HepG2 (cell line): ENCODE results near the gene LINC00237. TPM values are rescaled to one million over a fixed set of nuclear protein-coding genes. Genes with fewer than 3 reads are reported as not detected.
A peak's percentile ranks its signal among the peaks of the same experiment; 100 is the strongest.

Experiments used
- ATAC-seq: fragments of 200-7000 bp; cut with Tn5 transposase; 3 replicates; pipeline ENCODE4 v1.9.1; 2020; ENCODE audit warnings: mild to moderate bottlenecking, moderate library complexity
- BruUV-seq: library from RNA; stranded (reverse); fragments of 400-500 nt; replicated peaks from 2 replicates; lab custom pipeline; 2021; lab: Mats Ljungman, UMichigan
- CTCF ChIA-PET: fragments of 300-600 bp; formaldehyde crosslinking; extraction: SDS; loops from one replicate; lab custom pipeline; 2021; ENCODE audit warnings: low total read pairs, inconsistent platforms, low intra/inter-chr PET ratio; lab: Yijun Ruan, JAX
- POLR2A ChIA-PET: fragments of 350-600 bp; sonication (Branson Sonifier 250); formaldehyde crosslinking; loops from one replicate; lab custom pipeline; 2020; ENCODE audit warnings: antibody characterized with exemption, inconsistent platforms; lab: Yijun Ruan, JAX
- DNase-seq: peaks from one replicate; pipeline ENCODE4 v3.0.0-alpha.2; 2015; ENCODE audit warnings: low spot score
- FAIRE-seq: peaks from 3 replicates; lab custom pipeline; 2011; peaks lifted over from hg19 to GRCh38; lab: Jason Lieb, UNC
- H2AFZ ChIP-seq: one replicate; pipeline ENCODE4 v1.6.1; 2011; ENCODE audit warnings: low read length, inconsistent platforms
- H3K27ac ChIP-seq: fragments of 300-600 bp; 3 replicates; pipeline ENCODE4 v1.8.0; 2011; ENCODE audit warnings: mixed run types, mild to moderate bottlenecking, mixed read lengths, low read length, inconsistent platforms; ENCODE audit not compliant: insufficient read depth; ENCODE audit errors: extremely low read length
- H3K27me3 ChIP-seq, 2 experiments: fragments of 200-600 bp in 1 of 2; 2 replicates in 1 of 2; 3 replicates in 1 of 2; pipeline versions ENCODE4 v1.6.0 to v1.8.0; 2011; ENCODE audit warnings: low read length in 2 of 2, mild to moderate bottlenecking in 2 of 2, moderate library complexity in 2 of 2, inconsistent platforms in 1 of 2; ENCODE audit not compliant: insufficient read depth in 2 of 2, control insufficient read depth in 1 of 2
- H3K36me3 ChIP-seq, 2 experiments: fragments of 200-600 bp in 1 of 2; replicated peaks in 1 of 2; 2 replicates in 1 of 2; 3 replicates in 1 of 2; pipeline versions ENCODE4 v1.5.1 to v1.8.0; 2011; ENCODE audit warnings: low read length in 2 of 2, inconsistent platforms in 1 of 2; ENCODE audit not compliant: insufficient read depth in 2 of 2, control insufficient read depth in 1 of 2
- H3K4me1 ChIP-seq: 2 replicates; pipeline ENCODE4 v1.5.1; 2012; ENCODE audit warnings: low read length, inconsistent platforms; ENCODE audit not compliant: insufficient read depth
- H3K4me2 ChIP-seq: 2 replicates; pipeline ENCODE4 v1.6.0; 2011; ENCODE audit warnings: low read depth, low read length, inconsistent platforms
- H3K4me3 ChIP-seq, 3 experiments: fragments of 200-600 bp in 1 of 3; sonication (generic), shearing (Covaris generic) in 1 of 3; replicated peaks in 1 of 3; 2 replicates each; pipeline ENCODE4 v1.5.1; 2011 to 2016; ENCODE audit warnings: low read length in 3 of 3, inconsistent platforms in 2 of 3, low read depth in 2 of 3, mild to moderate bottlenecking in 2 of 3, control low read depth in 1 of 3, mixed read lengths in 1 of 3; ENCODE audit not compliant: insufficient read depth in 1 of 3
- H3K79me2 ChIP-seq: one replicate; pipeline ENCODE4 v1.6.1; 2011; ENCODE audit warnings: low read length, inconsistent platforms; ENCODE audit not compliant: insufficient read depth
- H3K9ac ChIP-seq: 2 replicates; pipeline ENCODE4 v1.6.0; 2011; ENCODE audit warnings: mild to moderate bottlenecking, low read depth, low read length, inconsistent platforms; ENCODE audit not compliant: insufficient read depth
- H3K9me3 ChIP-seq: 2 replicates; pipeline ENCODE4 v1.5.1; 2012; ENCODE audit warnings: mild to moderate bottlenecking, low read length
- H4K20me1 ChIP-seq: 2 replicates; pipeline ENCODE4 v1.6.0; 2011; ENCODE audit warnings: inconsistent platforms, mild to moderate bottlenecking, low read length, moderate library complexity; ENCODE audit not compliant: insufficient read depth
- ATRX ChIP-seq: sonication (generic); formaldehyde crosslinking; IDR thresholded peaks from 2 replicates; pipeline ENCODE4 v1.4.0; 2020; ENCODE audit warnings: missing genetic modification reagents, borderline replicate concordance
- HNRNPL ChIP-seq: fragments of 200-400 bp; formaldehyde crosslinking; IDR thresholded peaks from 2 replicates; pipeline ENCODE4 v1.6.1; 2017; ENCODE audit warnings: mild to moderate bottlenecking, low read depth, low read length
- MAFK ChIP-seq, 2 experiments: IDR thresholded peaks in 1 of 2; conservative IDR thresholded peaks in 1 of 2; 2 replicates each; pipeline ENCODE4 v1.6.1; 2011; ENCODE audit warnings: improper control_type of control experiment in 2 of 2, low read length in 2 of 2
- NFE2L2 ChIP-seq: fragments of 150-350 bp; IDR thresholded peaks from 2 replicates; pipeline ENCODE4 v1.6.1; 2014; ENCODE audit warnings: low read length
- NR2F1 ChIP-seq, 2 experiments: fragments of 450-650 bp in 1 of 2; formaldehyde crosslinking in 1 of 2; IDR thresholded peaks; 2 replicates each; pipeline versions ENCODE4 v1.5.0 to v1.6.1; 2016 to 2020; ENCODE audit warnings: mild to moderate bottlenecking in 1 of 2, missing compliant biosample characterization in 1 of 2, missing genetic modification reagents in 1 of 2, moderate library complexity in 1 of 2
- SOX13 ChIP-seq, 3 experiments: fragments of 450-650 bp in 1 of 3; sonication (generic) in 1 of 3; formaldehyde crosslinking in 1 of 3; IDR thresholded peaks in 2 of 3; conservative IDR thresholded peaks in 1 of 3; 2 replicates each; pipeline versions ENCODE4 v1.5.0 to v1.6.1; 2016 to 2020; ENCODE audit warnings: antibody characterized with exemption in 1 of 3, mild to moderate bottlenecking in 1 of 3, missing compliant biosample characterization in 1 of 3, missing genetic modification reagents in 1 of 3, moderate library complexity in 1 of 3
- ZNF253 ChIP-seq: sonication (generic); formaldehyde crosslinking; IDR thresholded peaks from 2 replicates; pipeline ENCODE4 v1.8.0; 2022; ENCODE audit warnings: mild to moderate bottlenecking, missing genetic modification reagents, borderline replicate concordance
- ZNF773 ChIP-seq: sonication (generic); formaldehyde crosslinking; IDR thresholded peaks from 2 replicates; pipeline ENCODE4 v1.4.0; 2020; ENCODE audit warnings: missing genetic modification reagents, borderline replicate concordance
- WGBS: methylation state at CpG from one replicate; pipeline ENCODE4 v1.1.6; 2017; ENCODE audit warnings: low lambda C conversion rate; 5-methylcytosine and 5-hydroxymethylcytosine counted together
- in situ Hi-C: cut with HindIII; loops from 2 replicates; pipeline ENCODE4 v1.10.0; 2017; ENCODE audit warnings: low pct_unique_long_range_greater_than_20kb; ENCODE audit not compliant: extremely low pct_ligation_motif_present
- intact Hi-C: fragments of 100-400 bp; cut with micrococcal nuclease; formaldehyde crosslinking; loops from one replicate; pipeline ENCODE4 v1.10.0; 2022; ENCODE audit not compliant: unreplicated experiment
- polyA plus RNA-seq, 8 experiments: library from polyadenylated mRNA; depleted of rRNA in 3 of 8; stranded (reverse) in 7 of 8; unstranded in 1 of 8; fragments of >200 nt; fragmentation: Illumina TruSeq in 4 of 8; extraction: Trizol in 4 of 8; gene quantifications; 2 replicates each; pipeline versions ENCODE4 v1.2.1 to v1.2.3, GENCODE V29; 2011 to 2016; ENCODE audit warnings: low read depth in 4 of 8, missing spikeins in 1 of 8, mixed read lengths in 1 of 8; ENCODE audit not compliant: insufficient read depth in 1 of 8
- total RNA-seq, 5 experiments: library from RNA; depleted of rRNA; stranded (reverse); fragments of >200 nt; fragmentation: Illumina TruSeq; extraction: Trizol; gene quantifications; 2 replicates each; pipeline ENCODE4 v1.2.3, GENCODE V29; 2016; ENCODE audit warnings: low read depth in 1 of 5

The LINC00237 gene
- total and polyA plus RNA-seq, 2 of the 13 experiments (the other 11 are each of a cell fraction or from before 2014, with no cell fraction given), result not detected

DNA sequence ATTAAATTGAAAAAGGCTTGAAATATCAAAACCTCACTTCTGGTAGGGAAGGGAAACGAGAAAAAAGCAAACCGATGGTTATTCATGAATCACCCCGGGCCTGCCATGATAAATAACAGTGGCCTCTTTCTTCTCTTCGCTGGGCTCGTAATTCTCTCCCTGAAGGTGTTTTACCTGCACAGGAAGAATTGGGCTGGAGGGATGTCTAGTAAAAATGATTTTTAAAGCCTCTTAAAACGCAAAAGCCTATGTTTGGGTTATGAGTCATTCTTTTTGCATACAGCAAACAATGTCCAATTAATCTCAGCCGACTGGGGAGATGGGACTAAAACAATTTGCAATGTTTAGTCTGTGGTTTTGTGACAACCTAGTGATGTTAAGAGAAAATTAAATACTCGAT, 16.8 kb downstream of the LINC00237 start (continued):
- TF ChIP-seq NR2F1 (CRISPR knock-in tag; IDR thresholded peaks at IDR 0.05) (0 out of 4 replicates have a peak, but pooled peaks of 1 of the 2 experiments have one; percentile 13), SOX13 (IDR thresholded peaks at IDR 0.05) (no peak), SOX13 (CRISPR knock-in tag; conservative IDR thresholded peaks at IDR 0.05 in 1 of 2, IDR thresholded peaks at IDR 0.05 in 1 of 2) (peak in 1 of 2 experiments; percentile 20; a peak in 1 of 4 replicates), HNRNPL (no peak), ZNF253 (no peak)

DNA sequence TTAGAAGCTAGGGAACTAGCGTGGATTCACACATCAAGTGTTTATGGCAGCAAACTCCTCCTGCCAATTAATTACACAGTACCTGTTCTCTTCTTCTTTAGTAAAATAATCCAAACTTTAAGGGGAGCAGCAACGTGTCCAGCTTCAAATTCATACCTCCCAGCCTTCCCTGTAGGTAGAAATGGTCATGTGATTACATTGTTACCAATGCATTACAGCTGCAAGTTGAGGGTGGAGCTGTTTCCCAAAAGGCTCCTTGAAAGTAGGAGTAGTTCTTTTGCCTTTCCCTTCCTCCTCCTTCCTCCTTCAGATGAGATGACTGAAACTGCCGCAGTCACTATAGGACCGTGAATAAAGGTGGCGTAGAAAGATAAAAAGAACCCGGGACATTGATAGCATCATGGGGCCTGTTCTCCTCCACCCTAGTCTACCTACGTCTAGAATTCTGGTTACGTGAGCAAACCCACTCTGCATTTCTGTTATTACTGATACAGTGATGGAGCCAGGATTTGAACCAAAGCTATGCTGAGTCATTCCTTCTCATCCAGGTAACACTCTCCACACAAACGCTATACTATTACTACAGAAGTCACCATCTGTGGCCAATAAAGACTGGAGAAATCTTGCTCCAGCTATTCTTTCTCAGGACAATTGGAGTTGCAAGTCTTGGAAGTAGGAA, 18.2 kb downstream of the LINC00237 start:
- Histone ChIP-seq H3K36me3 (no peaks in the 10 kb centered on the region), H3K9me3 (no peaks in the 10 kb centered on the region), H3K4me2 (no peak overlapping the region), H4K20me1 (no peaks in the 10 kb centered on the region), H3K79me2 (no peaks in the 10 kb centered on the region), H3K27ac (no peak overlapping the region), H3K4me3 (no peak overlapping the region), H2AFZ (peak overlapping the region; percentile 73), H3K9ac (no peak overlapping the region), H3K27me3 (no peaks in the 10 kb centered on the region), H3K4me1 (peaks cover 46% of the 10 kb centered on the region)
- ATAC-seq (no peak), FAIRE-seq (no peak), DNase-seq (no peak)
- TF ChIP-seq ATRX (no peak), MAFK (conservative IDR thresholded peaks at IDR 0.05 in 1 of 2, IDR thresholded peaks at IDR 0.05 in 1 of 2; ENCODE audit: low read length in 2 of 2) (0 out of 4 replicates have a peak, but pooled peaks of 1 of the 2 experiments have one; percentile 17), NFE2L2 (peak; percentile 74; the same call in 1 of the 2 replicates), ZNF773 (CRISPR knock-in tag) (no peak)
- BruUV-seq, result no TSS peak
- ChIA-PET POLR2A (no interaction called here), CTCF (no interaction called here)
- in situ Hi-C loops, result no loop called here
- WGBS, result 87% methylated on average over 9 of the region's 9 CpGs
- intact Hi-C loops, result loop anchor here (2.0 kb wide), 1 partner anchor 37 kb away; no protein-coding TSS in a partner anchor
